Activated T-cell treated with anti-CD3 and anti-CD28 coated beads for 48 hours (primary cell): ENCODE data around the gene FAM171A2.
A peak's percentile ranks its signal among the peaks of the same experiment; 100 is the strongest.

Experiments used
- DNase-seq: peaks from one replicate; pipeline ENCODE4 v3.0.0-alpha.2; 2020; ENCODE audit warnings: low read depth

The FAM171A2 gene

GRCh38 chr17:44321246-44322120 is 42.2 kb downstream of the FAM171A2 start:
- no peak for DNase-seq

- DNase-seq = no peak
These were observed 43.6 kb downstream of the FAM171A2 start for GRCh38 chr17:44320066-44320465.

- no peak for DNase-seq
These were observed 45.4 kb downstream of the FAM171A2 start for GRCh38 chr17:44318077-44318892.

- no peak for DNase-seq
These were observed 46.1 kb downstream of the FAM171A2 start for GRCh38 chr17:44317545-44317944.

- DNase-seq = no peak
These were observed 47.6 kb downstream of the FAM171A2 start for GRCh38 chr17:44315760-44316731.

GRCh38 chr17:44314869-44315661 is 48.6 kb downstream of the FAM171A2 start:
- peak; percentile 51 for DNase-seq

GRCh38 chr17:44314524-44314868 is 49.2 kb downstream of the FAM171A2 start:
- no peak for DNase-seq

GRCh38 chr17:44314031-44314430 is 49.6 kb downstream of the FAM171A2 start:
- no peak for DNase-seq

- no peak for DNase-seq
These were observed 51.1 kb downstream of the FAM171A2 start for GRCh38 chr17:44312396-44313104.

- no peak for DNase-seq
These were observed 52.0 kb downstream of the FAM171A2 start for GRCh38 chr17:44311562-44312181.

- no peak for DNase-seq
These were observed 52.9 kb downstream of the FAM171A2 start for GRCh38 chr17:44310609-44311376.

GRCh38 chr17:44310188-44310587 is 53.5 kb downstream of the FAM171A2 start:
- DNase-seq = no peak

- DNase-seq = no peak
These were observed 54.2 kb downstream of the FAM171A2 start for GRCh38 chr17:44309472-44309871.

GRCh38 chr17:44308865-44309264 is 54.8 kb downstream of the FAM171A2 start:
- DNase-seq = no peak

GRCh38 chr17:44308320-44308818 is 55.3 kb downstream of the FAM171A2 start, which contains the start of gene RUNDC3A:
TSS of gene RUNDC3A (plus strand) at chr17:44308601. CDS start at chr17:44308833, 232 bp downstream.
- peak; percentile 83 for DNase-seq

GRCh38 chr17:44307387-44308186 is 56.1 kb downstream of the FAM171A2 start:
- DNase-seq = no peak

GRCh38 chr17:44304651-44305050 is 59.0 kb downstream of the FAM171A2 start:
- no peak for DNase-seq
